MCF 10A (cell line): ENCODE measurements around the gene ZNF808. TPM values are rescaled to one million over a fixed set of nuclear protein-coding genes. Genes with fewer than 3 reads are reported as not detected.
"Not testable (repeated sequence)": the region's sequence is repeated elsewhere in the genome, so short reads cannot be mapped to it uniquely, and the experiment has no call there.

Source experiments
- BruUV-seq: library from RNA; stranded (reverse); fragments of 400-500 nt; replicated peaks from 2 replicates; lab custom pipeline; 2021; lab: Mats Ljungman, UMichigan
- CTCF ChIA-PET: fragments of 300-600 bp; sonication (Branson Sonifier 250); formaldehyde crosslinking; extraction: SDS; loops from one replicate; lab custom pipeline; 2021; ENCODE audit warnings: antibody characterized with exemption, inconsistent platforms; lab: Yijun Ruan, JAX
- POLR2A ChIA-PET: fragments of 300-600, 350-650 bp; sonication (Branson Sonifier 250); formaldehyde crosslinking; extraction: SDS; loops from one replicate; lab custom pipeline; 2020; ENCODE audit warnings: antibody characterized with exemption, inconsistent platforms; lab: Yijun Ruan, JAX
- DNase-seq: peaks from one replicate; pipeline ENCODE4 v3.0.0-alpha.2; 2018; ENCODE audit not compliant: unreplicated experiment
- H3K27ac Mint-ChIP-seq: one replicate; pipeline ENCODE4 v1.8.0; 2022; ENCODE audit warnings: mild to moderate bottlenecking, low read depth, mixed read lengths; ENCODE audit not compliant: unreplicated experiment
- H3K27me3 Mint-ChIP-seq: one replicate; pipeline ENCODE4 v1.8.0; 2022; ENCODE audit warnings: mixed read lengths; ENCODE audit not compliant: insufficient read depth, unreplicated experiment
- H3K36me3 Mint-ChIP-seq: one replicate; pipeline ENCODE4 v1.8.0; 2022; ENCODE audit warnings: mild to moderate bottlenecking, moderate library complexity, mixed read lengths; ENCODE audit not compliant: insufficient read depth, unreplicated experiment
- H3K4me1 Mint-ChIP-seq: one replicate; pipeline ENCODE4 v1.8.0; 2022; ENCODE audit warnings: mixed read lengths; ENCODE audit not compliant: insufficient read depth, unreplicated experiment
- H3K4me3 Mint-ChIP-seq: one replicate; pipeline ENCODE4 v1.8.0; 2022; ENCODE audit warnings: mild to moderate bottlenecking, moderate library complexity, mixed read lengths; ENCODE audit not compliant: unreplicated experiment
- H3K9me3 Mint-ChIP-seq: one replicate; pipeline ENCODE4 v1.8.0; 2022; ENCODE audit warnings: mixed read lengths; ENCODE audit not compliant: unreplicated experiment
- CTCF ChIP-seq: fragments of 200-600 bp; IDR thresholded peaks from one replicate; pipeline ENCODE4 v1.8.0; 2022; ENCODE audit warnings: antibody characterized with exemption, mild to moderate bottlenecking; ENCODE audit not compliant: unreplicated experiment
- intact Hi-C: fragments of 100-400 bp; cut with micrococcal nuclease; formaldehyde crosslinking; loops from 2 replicates; pipeline ENCODE4 v1.14.1; 2022
- total RNA-seq: library from RNA; stranded (reverse); gene quantifications from 2 replicates; pipeline ENCODE4 v1.2.3, GENCODE V29; 2022

ZNF808 gene
- total RNA-seq, 1 experiment from 2014 or later: 14.8 TPM

- POLR2A ChIA-PET: no interaction called here
- H3K4me3 Mint-ChIP-seq: peak overlapping the region; percentile 82
- BruUV-seq: no TSS peak
- H3K36me3 Mint-ChIP-seq: peaks cover 21% of the 10 kb centered on the region
- H3K4me1 Mint-ChIP-seq: peaks cover 10% of the 10 kb centered on the region
- H3K27ac Mint-ChIP-seq: no peak overlapping the region
- DNase-seq: peak; percentile 50
- intact Hi-C loops: loop anchor here (10.0 kb wide), 1 partner anchor 201 kb away; the partner anchor contains the start of gene ZNF611
- TF ChIP-seq CTCF: no peak
- CTCF ChIA-PET: interaction anchor here (0.5 to 1.0 kb wide), 2 partner anchors 130 to 252 kb away, joined by 3 read pairs; no protein-coding TSS in a partner anchor
- peaks cover 15% of the 10 kb centered on the region for H3K9me3 Mint-ChIP-seq
- no peaks in the 10 kb centered on the region for H3K27me3 Mint-ChIP-seq
These were observed 6.4 kb downstream of the ZNF808 start for GRCh38 chr19:52533901-52534300.

- H3K27me3 Mint-ChIP-seq, BruUV-seq, CTCF ChIA-PET, H3K4me1 Mint-ChIP-seq, DNase-seq, POLR2A ChIA-PET: not testable (repeated sequence)
- H3K36me3 Mint-ChIP-seq: peaks cover 30% of the 10 kb centered on the region
- peaks cover 12% of the 10 kb centered on the region for H3K9me3 Mint-ChIP-seq
- peak overlapping the region; percentile 73 for H3K27ac Mint-ChIP-seq
- intact Hi-C loops: loop anchor here (10.0 kb wide), 1 partner anchor 199 kb away; the partner anchor contains the start of gene ZNF611
- peak overlapping the region; percentile 82 for H3K4me3 Mint-ChIP-seq
These were observed 7.9 kb downstream of the ZNF808 start for GRCh38 chr19:52535385-52535770.

- ChIA-PET CTCF (interaction anchor here (0.6 kb wide), 1 partner anchor 118 kb away, joined by 3 read pairs; no protein-coding TSS in a partner anchor), POLR2A (no interaction called here)
- intact Hi-C loops: loop anchor here (10.0 kb wide), 1 partner anchor 199 kb away; the partner anchor contains the start of gene ZNF611
- BruUV-seq: no TSS peak
- peak overlapping the region; percentile 82 for H3K4me3 Mint-ChIP-seq
- H3K27me3 Mint-ChIP-seq: no peaks in the 10 kb centered on the region
- peaks cover 35% of the 10 kb centered on the region for H3K36me3 Mint-ChIP-seq
- no peak for TF ChIP-seq CTCF
- peaks cover 7% of the 10 kb centered on the region for H3K4me1 Mint-ChIP-seq
- peak; percentile 91 for DNase-seq
- H3K27ac Mint-ChIP-seq: peak overlapping the region; percentile 73
- H3K9me3 Mint-ChIP-seq: peaks cover 12% of the 10 kb centered on the region
These were observed 8.4 kb downstream of the ZNF808 start for GRCh38 chr19:52535771-52536447.

- no peak for TF ChIP-seq CTCF
- no TSS peak for BruUV-seq
- ChIA-PET CTCF (interaction anchor here (0.6 kb wide), 1 partner anchor 119 kb away, joined by 3 read pairs; no protein-coding TSS in a partner anchor), POLR2A (interaction anchor here (1.1 kb wide), 1 partner anchor 30 kb away, joined by 4 read pairs; no protein-coding TSS in a partner anchor)
- Mint-ChIP-seq H3K9me3 (peaks cover 12% of the 10 kb centered on the region), H3K36me3 (peaks cover 40% of the 10 kb centered on the region), H3K4me3 (peak overlapping the region; percentile 82), H3K27me3 (no peaks in the 10 kb centered on the region), H3K27ac (peak overlapping the region; percentile 73), H3K4me1 (peaks cover 7% of the 10 kb centered on the region)
- no peak for DNase-seq
- intact Hi-C loops: loop anchor here (10.0 kb wide), 1 partner anchor 198 kb away; the partner anchor contains the start of gene ZNF611
These were observed 9.0 kb downstream of the ZNF808 start for GRCh38 chr19:52536448-52536800.

- DNase-seq, H3K27me3 Mint-ChIP-seq, POLR2A ChIA-PET, H3K4me1 Mint-ChIP-seq, H3K27ac Mint-ChIP-seq, H3K4me3 Mint-ChIP-seq, BruUV-seq, CTCF ChIA-PET: not testable (repeated sequence)
- intact Hi-C loops: loop anchor here (10.0 kb wide), 1 partner anchor 196 kb away; the partner anchor contains the start of gene ZNF611
- Mint-ChIP-seq H3K36me3 (peaks cover 40% of the 10 kb centered on the region), H3K9me3 (peaks cover 18% of the 10 kb centered on the region)
These were observed 11.3 kb downstream of the ZNF808 start for GRCh38 chr19:52538815-52539214.

- POLR2A ChIA-PET, CTCF ChIA-PET, H3K4me3 Mint-ChIP-seq, H3K27ac Mint-ChIP-seq, BruUV-seq, H3K27me3 Mint-ChIP-seq, DNase-seq, H3K4me1 Mint-ChIP-seq, intact Hi-C loops: not testable (repeated sequence)
- peaks cover 18% of the 10 kb centered on the region for H3K9me3 Mint-ChIP-seq
- H3K36me3 Mint-ChIP-seq: peaks cover 50% of the 10 kb centered on the region
These were observed 13.7 kb downstream of the ZNF808 start for GRCh38 chr19:52541176-52541575.
